HG02588 (cell line): ENCODE results near the gene KBTBD3.
"Not testable (repeated sequence)": the region's sequence is repeated elsewhere in the genome, so short reads cannot be mapped to it uniquely, and the experiment has no call there.

ENCODE experiments used
- ATAC-seq: cut with Tn5 transposase; IDR thresholded peaks from one replicate; pipeline ENCODE4 v1.9.1; 2021; ENCODE audit warnings: mild to moderate bottlenecking, moderate library complexity; ENCODE audit not compliant: unreplicated experiment

The KBTBD3 gene

DNA sequence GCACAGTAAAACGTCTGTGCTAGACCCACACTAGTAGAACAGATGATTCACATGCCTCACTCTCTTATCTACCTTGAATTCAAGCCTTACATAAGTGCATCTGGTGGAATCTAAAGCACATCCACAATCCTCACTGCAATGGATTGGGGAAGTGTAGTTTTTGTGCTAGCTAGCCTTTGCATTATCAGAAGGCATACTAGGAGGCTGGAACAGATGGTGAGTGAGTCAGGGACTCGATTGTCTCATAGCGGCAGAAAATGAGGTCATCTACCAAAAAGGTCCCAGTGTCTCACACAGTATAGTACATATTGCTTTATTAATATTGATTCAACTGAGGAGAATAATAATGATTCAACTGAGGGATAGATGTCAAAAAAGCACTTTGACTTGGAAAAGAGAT is 64.4 kb downstream of the KBTBD3 start:
- no peak for ATAC-seq

- ATAC-seq = no peak
Measured at GRCh38 chr11:106011481-106011880, 65.7 kb downstream of the KBTBD3 start.

DNA sequence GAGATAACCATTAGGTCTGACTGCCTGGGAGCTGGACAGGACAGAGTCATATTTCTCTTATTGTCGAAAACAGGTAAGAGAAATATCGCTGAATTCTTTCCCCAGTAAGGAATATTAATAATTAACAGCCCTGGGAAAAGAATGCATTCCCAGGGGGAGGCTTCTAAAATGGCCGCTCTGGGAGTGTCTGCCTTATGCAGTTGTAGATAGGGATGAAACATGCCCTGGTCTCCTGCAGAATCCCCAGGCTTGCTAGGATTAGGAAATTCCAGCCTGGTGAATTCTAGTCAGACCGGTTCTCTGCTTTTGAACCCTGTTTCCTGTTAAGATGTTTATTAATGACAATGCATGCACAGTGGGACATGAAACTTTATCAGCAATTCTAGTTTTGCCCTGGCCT is 74.1 kb downstream of the KBTBD3 start:
- ATAC-seq = not testable (repeated sequence)

- no peak for ATAC-seq
Measured at GRCh38 chr11:106001304-106002012, 75.7 kb downstream of the KBTBD3 start.
